Chondrocyte (in vitro differentiated cells): ENCODE measurements around the gene SLC38A8. TPM values are rescaled to one million over a fixed set of nuclear protein-coding genes. Genes with fewer than 3 reads are reported as not detected.

ENCODE experiments used
- DNase-seq: peaks from one replicate; pipeline ENCODE4 v3.0.0; 2021; ENCODE audit warnings: mixed read lengths, low spot score
- H3K27ac Mint-ChIP-seq: one replicate; pipeline ENCODE4 v1.8.0; 2021; ENCODE audit warnings: mild to moderate bottlenecking, moderate library complexity, mixed read lengths; ENCODE audit not compliant: unreplicated experiment
- H3K27me3 Mint-ChIP-seq: 2 replicates; pipeline ENCODE4 v1.8.0; 2021; ENCODE audit warnings: low read depth, mixed read lengths
- H3K36me3 Mint-ChIP-seq: 2 replicates; pipeline ENCODE4 v1.8.0; 2021; ENCODE audit warnings: low read depth, mixed read lengths
- H3K4me1 Mint-ChIP-seq: 2 replicates; pipeline ENCODE4 v1.8.0; 2021; ENCODE audit warnings: low read depth, mild to moderate bottlenecking, mixed read lengths
- H3K4me3 Mint-ChIP-seq: one replicate; pipeline ENCODE4 v1.8.0; 2021; ENCODE audit warnings: mild to moderate bottlenecking, moderate library complexity, mixed read lengths; ENCODE audit not compliant: unreplicated experiment
- H3K9me3 Mint-ChIP-seq: 2 replicates; pipeline ENCODE4 v1.8.0; 2021; ENCODE audit warnings: low read depth, mixed read lengths
- CTCF ChIP-seq: fragments of 200-600 bp; sonication (generic); IDR thresholded peaks from 2 replicates; pipeline ENCODE4 v1.5.0; 2021; ENCODE audit warnings: antibody characterized with exemption, mild to moderate bottlenecking, moderate library complexity
- total RNA-seq: library from RNA; stranded (reverse); gene quantifications from 3 replicates; pipeline ENCODE4 v1.2.1, GENCODE V29; 2021

SLC38A8 gene
- total RNA-seq, 1 donor from 2014 or later: not detected

DNA sequence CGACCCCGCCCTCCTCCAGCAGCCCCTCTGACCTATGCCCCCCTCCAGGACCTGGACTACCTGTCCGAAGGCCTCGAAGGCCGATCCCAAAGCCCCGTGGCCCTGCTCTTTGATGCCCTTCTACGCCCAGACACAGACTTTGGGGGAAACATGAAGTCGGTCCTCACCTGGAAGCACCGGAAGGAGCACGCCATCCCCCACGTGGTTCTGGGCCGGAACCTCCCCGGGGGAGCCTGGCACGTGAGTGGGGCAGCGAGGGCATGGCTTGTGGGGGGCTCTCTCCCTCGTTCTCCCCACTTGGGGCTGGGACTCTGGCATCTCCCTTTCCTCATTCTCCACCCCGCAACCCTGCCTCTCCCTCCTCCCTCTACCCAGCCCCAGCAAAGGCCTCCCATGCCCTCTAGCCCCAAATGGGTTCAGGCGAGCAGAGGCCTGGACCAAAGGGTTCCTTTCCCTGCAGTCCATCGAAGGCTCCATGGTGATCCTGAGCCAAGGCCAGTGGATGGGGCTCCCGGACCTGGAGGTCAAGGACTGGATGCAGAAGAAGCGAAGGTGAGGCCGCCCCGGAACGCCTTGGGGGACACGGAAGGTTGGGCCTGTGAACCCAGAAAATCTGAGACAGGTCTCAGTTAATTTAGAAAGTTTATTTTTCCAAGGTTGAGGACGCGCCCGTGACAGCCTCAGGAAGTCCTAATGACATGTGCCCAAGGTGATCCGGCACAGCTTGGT lies 81.9 kb downstream of the SLC38A8 start:
- Mint-ChIP-seq H3K27me3 (no peaks in the 10 kb centered on the region), H3K9me3 (no peaks in the 10 kb centered on the region), H3K36me3 (peaks cover 6% of the 10 kb centered on the region), H3K4me1 (no peaks in the 10 kb centered on the region), H3K27ac (no peak overlapping the region), H3K4me3 (no peak overlapping the region)
- TF ChIP-seq CTCF: no peak
- DNase-seq: no peak

Other genes starting within 250 kb of the SLC38A8 start
- 88.4 to 106 TPM (median 88.8 TPM) in 3 replicates for gene HSBP1, start 234.8 kb downstream of the SLC38A8 start, total RNA-seq
- 2.9 to 4.4 TPM (median 3.1 TPM) in 3 replicates for gene MLYCD, start 143.7 kb downstream of the SLC38A8 start, total RNA-seq
- 1.3 to 2.8 TPM (median 2.5 TPM) in 3 replicates for gene OSGIN1, start 89.6 kb downstream of the SLC38A8 start, total RNA-seq
- 0.40 to 0.72 TPM (median 0.58 TPM) in 3 replicates for gene NECAB2, start 74.6 kb downstream of the SLC38A8 start, total RNA-seq
- 83.7 to 105 TPM (median 88.7 TPM) in 3 replicates for gene MBTPS1, start 74.1 kb upstream of the SLC38A8 start, total RNA-seq
- 15.2 to 25.5 TPM (median 20.8 TPM) in 3 replicates for gene HSDL1, start 102.4 kb upstream of the SLC38A8 start, total RNA-seq
- not detected in 3 replicates for gene DNAAF1, start 102.5 kb upstream of the SLC38A8 start, total RNA-seq
- 22.2 to 33.9 TPM (median 26.9 TPM) in 3 replicates for gene TAF1C, start 144.3 kb upstream of the SLC38A8 start, total RNA-seq
- not detected in 3 replicates for gene ADAD2, start 148.4 kb upstream of the SLC38A8 start, total RNA-seq
- not detected in 3 replicates for gene KCNG4, start 197.2 kb upstream of the SLC38A8 start, total RNA-seq